ENCODE results near the gene ARHGAP1. TPM values are rescaled to one million over a fixed set of nuclear protein-coding genes. Genes with fewer than 3 reads are reported as not detected.
"Not testable (repeated sequence)": the region's sequence is repeated elsewhere in the genome, so short reads cannot be mapped to it uniquely, and the experiment has no call there.

Gene ARHGAP1
- total and polyA plus RNA-seq, 9 donors, result 14.9 to 49.8 (median 38.0) TPM

GRCh38 chr11:46712874-46713576, 12.6 kb upstream of the ARHGAP1 start:
- H3K4me1 ChIP-seq (ENCODE audit: control insufficient read depth, insufficient read depth, low read length), result peaks cover 16% of the 10 kb centered on the region
- no peak overlapping the region for H3K27ac ChIP-seq (ENCODE audit: low read length)
- no peaks in the 10 kb centered on the region for H3K27me3 ChIP-seq (ENCODE audit: control insufficient read depth, insufficient read depth, low read length)

GRCh38 chr11:46711303-46711702, 10.9 kb upstream of the ARHGAP1 start:
- peak; percentile 20 for DNase-seq
- H3K4me3 ChIP-seq (ENCODE audit: low read length), result no peak overlapping the region
- WGBS (ENCODE audit: insufficient coverage), result 80% methylated on average over 1 of the region's 5 CpGs
- peak overlapping the region; percentile 93 for H3K27ac ChIP-seq (ENCODE audit: low read length)
- no peaks in the 10 kb centered on the region for H3K27me3 ChIP-seq (ENCODE audit: control insufficient read depth, insufficient read depth, low read length)
- peaks cover 15% of the 10 kb centered on the region for H3K36me3 ChIP-seq (ENCODE audit: control insufficient read depth, insufficient read depth, low read length)
- H3K4me1 ChIP-seq (ENCODE audit: control insufficient read depth, insufficient read depth, low read length), result peaks cover 16% of the 10 kb centered on the region
- no peaks in the 10 kb centered on the region for H3K9me3 ChIP-seq (replicated peaks; ENCODE audit: control insufficient read depth, low read depth, low read length)

More at GRCh38 chr11:46712874-46713576, 12.6 kb upstream of the ARHGAP1 start:
- WGBS (ENCODE audit: insufficient coverage), result 100% methylated on average over 2 of the region's 7 CpGs
- H3K36me3 ChIP-seq (ENCODE audit: control insufficient read depth, insufficient read depth, low read length), result no peaks in the 10 kb centered on the region
- no peak for DNase-seq
- H3K9me3 ChIP-seq (replicated peaks; ENCODE audit: control insufficient read depth, low read depth, low read length), result no peaks in the 10 kb centered on the region
- no peak overlapping the region for H3K4me3 ChIP-seq (ENCODE audit: low read length)

GRCh38 chr11:46710821-46711269, 10.4 kb upstream of the ARHGAP1 start:
- Histone ChIP-seq H3K27me3 (ENCODE audit: control insufficient read depth, insufficient read depth, low read length) (no peaks in the 10 kb centered on the region), H3K4me1 (ENCODE audit: control insufficient read depth, insufficient read depth, low read length) (peaks cover 16% of the 10 kb centered on the region), H3K27ac (ENCODE audit: low read length) (peak overlapping the region; percentile 93), H3K4me3 (ENCODE audit: low read length) (no peak overlapping the region), H3K9me3 (replicated peaks; ENCODE audit: control insufficient read depth, low read depth, low read length) (no peaks in the 10 kb centered on the region), H3K36me3 (ENCODE audit: control insufficient read depth, insufficient read depth, low read length) (peaks cover 18% of the 10 kb centered on the region)
- 53% methylated on average over 6 of the region's 10 CpGs for WGBS (ENCODE audit: insufficient coverage)
- DNase-seq, result peak; percentile 95

GRCh38 chr11:46709351-46709750, 8.9 kb upstream of the ARHGAP1 start:
- WGBS (ENCODE audit: insufficient coverage), result 86% methylated on average over 9 of the region's 9 CpGs
- H3K36me3 ChIP-seq (ENCODE audit: control insufficient read depth, insufficient read depth, low read length), result peaks cover 33% of the 10 kb centered on the region

GRCh38 chr11:46706886-46707285, 6.5 kb upstream of the ARHGAP1 start:
- Histone ChIP-seq H3K27ac (ENCODE audit: low read length) (no peak overlapping the region), H3K4me3 (ENCODE audit: low read length) (no peak overlapping the region), H3K36me3 (ENCODE audit: control insufficient read depth, insufficient read depth, low read length) (peaks cover 53% of the 10 kb centered on the region), H3K9me3 (replicated peaks; ENCODE audit: control insufficient read depth, low read depth, low read length) (no peaks in the 10 kb centered on the region), H3K27me3 (ENCODE audit: control insufficient read depth, insufficient read depth, low read length) (no peaks in the 10 kb centered on the region), H3K4me1 (ENCODE audit: control insufficient read depth, insufficient read depth, low read length) (peaks cover 16% of the 10 kb centered on the region)
- DNase-seq, result no peak
- WGBS (ENCODE audit: insufficient coverage), result 83% methylated on average over 7 of the region's 7 CpGs

More at GRCh38 chr11:46709351-46709750, 8.9 kb upstream of the ARHGAP1 start:
- not testable (repeated sequence) for H3K4me3 ChIP-seq (ENCODE audit: low read length); H3K9me3 ChIP-seq (replicated peaks; ENCODE audit: control insufficient read depth, low read depth, low read length); DNase-seq; H3K27me3 ChIP-seq (ENCODE audit: control insufficient read depth, insufficient read depth, low read length); H3K27ac ChIP-seq (ENCODE audit: low read length)
- H3K4me1 ChIP-seq (ENCODE audit: control insufficient read depth, insufficient read depth, low read length), result peaks cover 16% of the 10 kb centered on the region

GRCh38 chr11:46705070-46705688, 4.8 kb upstream of the ARHGAP1 start:
- no peak overlapping the region for H3K4me3 ChIP-seq (ENCODE audit: low read length)
- no peaks in the 10 kb centered on the region for H3K9me3 ChIP-seq (replicated peaks; ENCODE audit: control insufficient read depth, low read depth, low read length)
- H3K36me3 ChIP-seq (ENCODE audit: control insufficient read depth, insufficient read depth, low read length), result peaks cover 53% of the 10 kb centered on the region
- no peak for DNase-seq
- H3K27ac ChIP-seq (ENCODE audit: low read length), result no peak overlapping the region
- 97% methylated on average over 31 of the region's 31 CpGs for WGBS (ENCODE audit: insufficient coverage)
- H3K4me1 ChIP-seq (ENCODE audit: control insufficient read depth, insufficient read depth, low read length), result peaks cover 8% of the 10 kb centered on the region
- no peaks in the 10 kb centered on the region for H3K27me3 ChIP-seq (ENCODE audit: control insufficient read depth, insufficient read depth, low read length)

GRCh38 chr11:46701078-46701654, 747 bp upstream of the ARHGAP1 start:
- peaks cover 41% of the 10 kb centered on the region for H3K4me1 ChIP-seq (ENCODE audit: control insufficient read depth, insufficient read depth, low read length)

GRCh38 chr11:46698597-46698996, 1.8 kb downstream of the ARHGAP1 start:
- H3K9me3 ChIP-seq (replicated peaks; ENCODE audit: control insufficient read depth, low read depth, low read length), result no peaks in the 10 kb centered on the region
- no peak overlapping the region for H3K27ac ChIP-seq (ENCODE audit: low read length)
- no peak overlapping the region for H3K4me3 ChIP-seq (ENCODE audit: low read length)
- no CpG with 5 or more reads among the region's 1 CpG for WGBS (ENCODE audit: insufficient coverage)
- peaks cover 41% of the 10 kb centered on the region for H3K36me3 ChIP-seq (ENCODE audit: control insufficient read depth, insufficient read depth, low read length)
- peaks cover 65% of the 10 kb centered on the region for H3K4me1 ChIP-seq (ENCODE audit: control insufficient read depth, insufficient read depth, low read length)
- DNase-seq, result no peak
- no peaks in the 10 kb centered on the region for H3K27me3 ChIP-seq (ENCODE audit: control insufficient read depth, insufficient read depth, low read length)

More at GRCh38 chr11:46701078-46701654, 747 bp upstream of the ARHGAP1 start:
- Histone ChIP-seq H3K27me3 (ENCODE audit: control insufficient read depth, insufficient read depth, low read length) (no peaks in the 10 kb centered on the region), H3K36me3 (ENCODE audit: control insufficient read depth, insufficient read depth, low read length) (peaks cover 44% of the 10 kb centered on the region), H3K27ac (ENCODE audit: low read length) (peak overlapping the region; percentile 99), H3K4me3 (ENCODE audit: low read length) (peak overlapping the region; percentile 96), H3K9me3 (replicated peaks; ENCODE audit: control insufficient read depth, low read depth, low read length) (no peaks in the 10 kb centered on the region)
- DNase-seq, result no peak
- under 1% methylated on average over 23 of the region's 29 CpGs for WGBS (ENCODE audit: insufficient coverage)

GRCh38 chr11:46697723-46698122, 2.7 kb downstream of the ARHGAP1 start:
- H3K27ac ChIP-seq (ENCODE audit: low read length), result no peak overlapping the region
- H3K4me3 ChIP-seq (ENCODE audit: low read length), result no peak overlapping the region
- H3K36me3 ChIP-seq (ENCODE audit: control insufficient read depth, insufficient read depth, low read length), result peaks cover 33% of the 10 kb centered on the region
- peaks cover 65% of the 10 kb centered on the region for H3K4me1 ChIP-seq (ENCODE audit: control insufficient read depth, insufficient read depth, low read length)
- no peak for DNase-seq
- WGBS (ENCODE audit: insufficient coverage), result 42% methylated on average over 2 of the region's 2 CpGs
- no peaks in the 10 kb centered on the region for H3K9me3 ChIP-seq (replicated peaks; ENCODE audit: control insufficient read depth, low read depth, low read length)
- H3K27me3 ChIP-seq (ENCODE audit: control insufficient read depth, insufficient read depth, low read length), result no peaks in the 10 kb centered on the region

- Histone ChIP-seq H3K27ac (ENCODE audit: low read length) (no peak overlapping the region), H3K36me3 (ENCODE audit: control insufficient read depth, insufficient read depth, low read length) (peaks cover 31% of the 10 kb centered on the region), H3K4me3 (ENCODE audit: low read length) (no peak overlapping the region), H3K4me1 (ENCODE audit: control insufficient read depth, insufficient read depth, low read length) (peaks cover 65% of the 10 kb centered on the region), H3K9me3 (replicated peaks; ENCODE audit: control insufficient read depth, low read depth, low read length) (no peaks in the 10 kb centered on the region), H3K27me3 (ENCODE audit: control insufficient read depth, insufficient read depth, low read length) (no peaks in the 10 kb centered on the region)
- DNase-seq, result no peak
- 69% methylated on average over 3 of the region's 3 CpGs for WGBS (ENCODE audit: insufficient coverage)
Measured at GRCh38 chr11:46697303-46697702, 3.1 kb downstream of the ARHGAP1 start.

All from muscle of leg (tissue), 11 donors.